GM19035 (cell line): Measurements from ENCODE around the gene SHC2.
"Not testable (repeated sequence)": the region's sequence is repeated elsewhere in the genome, so short reads cannot be mapped to it uniquely, and the experiment has no call there.

ENCODE experiments used
- ATAC-seq: cut with Tn5 transposase; IDR thresholded peaks from one replicate; pipeline ENCODE4 v1.9.1; 2021; ENCODE audit not compliant: unreplicated experiment

The SHC2 gene

GRCh38 chr19:392375-392970, 68.4 kb downstream of the SHC2 start:
- ATAC-seq = no peak

GRCh38 chr19:391726-392374, 69.0 kb downstream of the SHC2 start:
- no peak for ATAC-seq

GRCh38 chr19:391207-391557, 69.7 kb downstream of the SHC2 start:
- ATAC-seq = no peak

- ATAC-seq = no peak
These were observed 70.2 kb downstream of the SHC2 start for GRCh38 chr19:390386-391206.

GRCh38 chr19:389935-390289, 70.9 kb downstream of the SHC2 start:
- no peak for ATAC-seq

- ATAC-seq = no peak
These were observed 71.4 kb downstream of the SHC2 start for GRCh38 chr19:389255-389934.

GRCh38 chr19:388691-389090, 72.1 kb downstream of the SHC2 start:
- no peak for ATAC-seq

GRCh38 chr19:387777-388176, 73.1 kb downstream of the SHC2 start:
- no peak for ATAC-seq

GRCh38 chr19:386632-387301, 74.1 kb downstream of the SHC2 start:
- not testable (repeated sequence) for ATAC-seq

GRCh38 chr19:386189-386588, 74.6 kb downstream of the SHC2 start:
- not testable (repeated sequence) for ATAC-seq

- ATAC-seq = no peak
These were observed 76.0 kb downstream of the SHC2 start for GRCh38 chr19:384799-385169.

- no peak for ATAC-seq
These were observed 76.7 kb downstream of the SHC2 start for GRCh38 chr19:383922-384798.

GRCh38 chr19:383040-383439, 77.8 kb downstream of the SHC2 start:
- ATAC-seq = no peak

- ATAC-seq = not testable (repeated sequence)
These were observed 78.3 kb downstream of the SHC2 start for GRCh38 chr19:382578-382977.

GRCh38 chr19:381901-382300, 78.9 kb downstream of the SHC2 start:
- not testable (repeated sequence) for ATAC-seq

GRCh38 chr19:380618-381219, 80.1 kb downstream of the SHC2 start:
- not testable (repeated sequence) for ATAC-seq

- no peak for ATAC-seq
These were observed 81.0 kb downstream of the SHC2 start for GRCh38 chr19:379796-380195.

GRCh38 chr19:378706-379105, 82.1 kb downstream of the SHC2 start:
- ATAC-seq = no peak

- ATAC-seq = no peak
These were observed 82.8 kb downstream of the SHC2 start for GRCh38 chr19:377801-378581.
